Activated T-helper 1 cell treated with anti-CD3 and anti-CD28 coated beads, Interleukin-12 subunit alpha, Interleukin-12 subunit beta, Interleukin-2, Interleukin-4 antibody, amounts not matched to agents 30 ng/mL and 10 ng/mL and 1 ng/mL, durations not matched to agents 14 hours and 24 hours and 36 hours (primary cell): ENCODE results near the gene ARSB. TPM values are rescaled to one million over a fixed set of nuclear protein-coding genes. Genes with fewer than 3 reads are reported as not detected.
"Not testable (repeated sequence)": the region's sequence is repeated elsewhere in the genome, so short reads cannot be mapped to it uniquely, and the experiment has no call there.

Experiments used
- DNase-seq: peaks from one replicate; pipeline ENCODE4 v3.0.0; 2021; ENCODE audit warnings: low spot score
- H3K27ac Mint-ChIP-seq: one replicate; pipeline ENCODE4 v1.8.0; 2021; ENCODE audit warnings: mild to moderate bottlenecking, mixed read lengths
- H3K27me3 Mint-ChIP-seq: one replicate; pipeline ENCODE4 v1.8.0; 2022; ENCODE audit warnings: mild to moderate bottlenecking, moderate library complexity, mixed read lengths; ENCODE audit not compliant: insufficient read depth
- H3K36me3 Mint-ChIP-seq: one replicate; pipeline ENCODE4 v1.8.0; 2021; ENCODE audit warnings: low read depth, mixed read lengths
- H3K4me1 Mint-ChIP-seq: one replicate; pipeline ENCODE4 v1.8.0; 2021; ENCODE audit warnings: low read depth, mixed read lengths
- H3K4me3 Mint-ChIP-seq: one replicate; pipeline ENCODE4 v1.8.0; 2021; ENCODE audit warnings: mild to moderate bottlenecking, moderate library complexity, mixed read lengths
- H3K9me3 Mint-ChIP-seq: one replicate; pipeline ENCODE4 v1.8.0; 2021; ENCODE audit warnings: mixed read lengths
- intact Hi-C: fragments of 100-400 bp; cut with micrococcal nuclease; formaldehyde crosslinking; loops from one replicate; pipeline ENCODE4 v1.15.1; 2024
- total RNA-seq: library from RNA; stranded (reverse); gene quantifications from 2 replicates; pipeline ENCODE4 v1.2.3, GENCODE V29; 2022

Gene ARSB
- total RNA-seq, 1 donor from 2014 or later = 11.3 TPM

GRCh38 chr5:78922879-78923621 lies 62.1 kb downstream of the ARSB start:
- Mint-ChIP-seq H3K9me3 (no peaks in the 10 kb centered on the region), H3K4me3 (no peak overlapping the region), H3K4me1 (no peaks in the 10 kb centered on the region), H3K27ac (no peak overlapping the region), H3K27me3 (no peaks in the 10 kb centered on the region), H3K36me3 (no peaks in the 10 kb centered on the region)
- no peak for DNase-seq
- intact Hi-C loops = no loop called here

- Mint-ChIP-seq H3K4me1 (no peaks in the 10 kb centered on the region), H3K27me3 (no peaks in the 10 kb centered on the region), H3K4me3 (no peak overlapping the region), H3K9me3 (no peaks in the 10 kb centered on the region), H3K27ac (no peak overlapping the region), H3K36me3 (no peaks in the 10 kb centered on the region)
- no peak for DNase-seq
- intact Hi-C loops = no loop called here
Measured at GRCh38 chr5:78920604-78921003, 64.5 kb downstream of the ARSB start.

- no peak overlapping the region for H3K27ac Mint-ChIP-seq
- no peak overlapping the region for H3K4me3 Mint-ChIP-seq
- DNase-seq = no peak
- no peaks in the 10 kb centered on the region for H3K36me3 Mint-ChIP-seq
- H3K27me3 Mint-ChIP-seq = no peaks in the 10 kb centered on the region
- intact Hi-C loops = no loop called here
- H3K9me3 Mint-ChIP-seq = no peaks in the 10 kb centered on the region
- no peaks in the 10 kb centered on the region for H3K4me1 Mint-ChIP-seq
Measured at GRCh38 chr5:78919796-78920195, 65.3 kb downstream of the ARSB start.

- Mint-ChIP-seq H3K9me3 (no peaks in the 10 kb centered on the region), H3K4me1 (no peaks in the 10 kb centered on the region), H3K27ac (no peak overlapping the region), H3K4me3 (no peak overlapping the region), H3K27me3 (no peaks in the 10 kb centered on the region), H3K36me3 (no peaks in the 10 kb centered on the region)
- no peak for DNase-seq
- intact Hi-C loops = no loop called here
Measured at GRCh38 chr5:78916044-78916443, 69.1 kb downstream of the ARSB start.

- no peaks in the 10 kb centered on the region for H3K4me1 Mint-ChIP-seq
- H3K36me3 Mint-ChIP-seq = no peaks in the 10 kb centered on the region
- no peaks in the 10 kb centered on the region for H3K9me3 Mint-ChIP-seq
- H3K27ac Mint-ChIP-seq = no peak overlapping the region
- DNase-seq = no peak
- no peaks in the 10 kb centered on the region for H3K27me3 Mint-ChIP-seq
- no peak overlapping the region for H3K4me3 Mint-ChIP-seq
- intact Hi-C loops = no loop called here
Measured at GRCh38 chr5:78915170-78915569, 69.9 kb downstream of the ARSB start.

GRCh38 chr5:78912811-78913210 lies 72.3 kb downstream of the ARSB start:
- peaks cover 6% of the 10 kb centered on the region for H3K4me1 Mint-ChIP-seq
- H3K9me3 Mint-ChIP-seq = no peaks in the 10 kb centered on the region
- DNase-seq = no peak
- H3K36me3 Mint-ChIP-seq = peaks cover 2% of the 10 kb centered on the region
- no peak overlapping the region for H3K27ac Mint-ChIP-seq
- H3K27me3 Mint-ChIP-seq = no peaks in the 10 kb centered on the region
- intact Hi-C loops = no loop called here
- no peak overlapping the region for H3K4me3 Mint-ChIP-seq

GRCh38 chr5:78912085-78912771 lies 72.9 kb downstream of the ARSB start:
- Mint-ChIP-seq H3K4me3 (no peak overlapping the region), H3K36me3 (peaks cover 2% of the 10 kb centered on the region), H3K4me1 (peaks cover 12% of the 10 kb centered on the region), H3K9me3 (no peaks in the 10 kb centered on the region), H3K27me3 (no peaks in the 10 kb centered on the region), H3K27ac (no peak overlapping the region)
- DNase-seq = no peak
- intact Hi-C loops = no loop called here

DNA sequence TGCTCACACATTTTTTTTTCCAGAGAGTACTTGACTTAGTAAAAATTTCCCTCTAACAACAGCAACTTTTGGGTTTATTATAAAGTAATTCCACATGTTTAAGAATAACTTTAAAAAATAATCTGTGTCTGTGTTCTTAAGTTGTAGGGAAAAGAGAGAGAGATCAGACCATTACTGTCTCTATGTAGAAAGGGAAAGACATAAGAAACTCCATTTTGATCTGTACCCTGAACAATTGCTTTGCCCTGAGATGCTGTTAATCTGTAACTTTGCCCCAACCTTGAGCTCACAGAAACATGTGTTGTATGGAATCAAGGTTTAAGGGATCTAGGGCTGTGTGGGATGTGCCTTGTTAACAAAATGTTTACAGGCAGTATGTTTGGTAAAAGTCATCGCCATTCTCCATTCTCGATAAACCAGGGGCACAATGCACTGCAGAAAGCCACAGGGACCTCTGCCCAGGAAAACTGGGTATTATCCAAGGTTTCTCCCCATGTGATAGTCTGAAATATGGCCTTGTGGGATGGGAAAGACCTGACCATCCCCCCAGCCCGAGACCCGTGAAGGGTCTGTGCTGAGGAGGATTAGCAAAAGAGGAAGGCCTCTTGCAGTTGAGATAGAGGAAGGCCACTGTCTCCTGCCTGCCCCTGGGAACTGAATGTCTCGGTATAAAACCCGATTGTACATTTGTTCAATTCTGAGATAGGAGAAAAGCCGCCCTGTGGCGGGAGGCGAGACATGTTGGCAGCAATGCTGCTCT lies 75.7 kb downstream of the ARSB start:
- DNase-seq, H3K9me3 Mint-ChIP-seq, H3K27ac Mint-ChIP-seq, H3K36me3 Mint-ChIP-seq, H3K4me3 Mint-ChIP-seq, intact Hi-C loops, H3K27me3 Mint-ChIP-seq: not testable (repeated sequence)
- peaks cover 22% of the 10 kb centered on the region for H3K4me1 Mint-ChIP-seq

DNA sequence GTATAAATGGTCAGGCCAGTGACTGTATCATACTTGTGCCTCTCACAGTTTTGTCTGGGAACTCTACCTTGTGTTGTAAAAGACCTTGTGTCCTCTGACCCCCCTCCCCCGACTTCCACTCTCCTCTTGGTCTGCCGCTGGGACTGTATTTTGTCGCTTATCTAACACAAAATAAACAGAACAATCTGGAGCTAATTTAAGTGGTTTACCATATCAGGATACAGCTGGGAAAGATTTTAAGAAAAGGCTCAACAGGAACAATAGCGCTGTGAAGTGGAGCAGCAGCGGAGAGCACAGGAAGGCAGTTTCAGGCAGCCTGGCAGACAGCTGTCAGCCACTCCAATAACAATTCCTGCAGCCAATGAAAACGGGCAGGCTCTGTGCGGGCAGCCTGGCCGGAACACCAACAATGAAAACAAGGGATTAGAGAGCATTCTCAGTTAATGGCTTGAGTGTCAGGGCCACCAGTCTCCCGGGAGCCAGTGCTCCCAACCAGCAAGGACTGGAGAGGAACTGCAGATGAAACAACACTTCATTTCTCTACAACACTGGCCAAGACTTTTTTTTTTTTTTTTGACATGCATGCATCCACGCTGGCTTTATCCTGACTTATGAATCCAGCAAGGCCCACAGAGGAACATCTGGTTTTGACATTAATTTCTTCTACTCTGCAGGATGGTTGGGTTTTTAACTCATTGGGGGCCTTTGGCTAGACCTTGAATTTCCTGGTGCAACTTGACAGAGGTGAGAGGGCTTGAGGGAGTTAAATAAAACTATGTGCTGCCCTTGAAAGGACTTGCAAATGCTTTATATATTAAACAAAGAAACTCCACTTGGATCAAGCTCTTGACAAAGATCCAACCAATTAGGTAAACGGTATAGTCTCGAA lies 76.7 kb downstream of the ARSB start:
- peaks cover 22% of the 10 kb centered on the region for H3K4me1 Mint-ChIP-seq
- H3K4me3 Mint-ChIP-seq = no peak overlapping the region
- peaks cover 2% of the 10 kb centered on the region for H3K36me3 Mint-ChIP-seq
- no peak for DNase-seq
- H3K27me3 Mint-ChIP-seq = no peaks in the 10 kb centered on the region
- H3K9me3 Mint-ChIP-seq = no peaks in the 10 kb centered on the region
- intact Hi-C loops = no loop called here
- no peak overlapping the region for H3K27ac Mint-ChIP-seq

GRCh38 chr5:78907255-78907891 lies 77.7 kb downstream of the ARSB start:
- H3K4me1 Mint-ChIP-seq = peaks cover 22% of the 10 kb centered on the region
- no peak for DNase-seq
- no peak overlapping the region for H3K4me3 Mint-ChIP-seq
- intact Hi-C loops = no loop called here
- H3K27me3 Mint-ChIP-seq = no peaks in the 10 kb centered on the region
- no peak overlapping the region for H3K27ac Mint-ChIP-seq
- H3K9me3 Mint-ChIP-seq = no peaks in the 10 kb centered on the region
- H3K36me3 Mint-ChIP-seq = peaks cover 2% of the 10 kb centered on the region

GRCh38 chr5:78905084-78905938 lies 79.8 kb downstream of the ARSB start:
- no peaks in the 10 kb centered on the region for H3K9me3 Mint-ChIP-seq
- peaks cover 2% of the 10 kb centered on the region for H3K36me3 Mint-ChIP-seq
- H3K27ac Mint-ChIP-seq = no peak overlapping the region
- DNase-seq = no peak
- H3K4me3 Mint-ChIP-seq = no peak overlapping the region
- no peaks in the 10 kb centered on the region for H3K27me3 Mint-ChIP-seq
- intact Hi-C loops = no loop called here
- peaks cover 22% of the 10 kb centered on the region for H3K4me1 Mint-ChIP-seq
